Right renal pelvis (tissue), 4 donors: ENCODE measurements around the gene TTC1. TPM values are rescaled to one million over a fixed set of nuclear protein-coding genes. Genes with fewer than 3 reads are reported as not detected.
"Not testable (repeated sequence)": the region's sequence is repeated elsewhere in the genome, so short reads cannot be mapped to it uniquely, and the experiment has no call there.

Source experiments
- DNase-seq, 4 donors: peaks; one replicate each; pipeline ENCODE4 v3.0.0-alpha.2; 2013; ENCODE audit warnings: low read depth in 4 of 4, low spot score in 3 of 4, missing footprints in 1 of 4
- polyA plus RNA-seq, 4 donors: library from polyadenylated mRNA; unstranded; fragments of 120-200 nt; gene quantifications; one replicate each; pipeline ENCODE4 v1.2.1, GENCODE V29; 2013; ENCODE audit not compliant: insufficient read length in 4 of 4

Gene TTC1
- polyA plus RNA-seq, 4 donors: 59.9 to 70.6 (median 69.3) TPM

DNA sequence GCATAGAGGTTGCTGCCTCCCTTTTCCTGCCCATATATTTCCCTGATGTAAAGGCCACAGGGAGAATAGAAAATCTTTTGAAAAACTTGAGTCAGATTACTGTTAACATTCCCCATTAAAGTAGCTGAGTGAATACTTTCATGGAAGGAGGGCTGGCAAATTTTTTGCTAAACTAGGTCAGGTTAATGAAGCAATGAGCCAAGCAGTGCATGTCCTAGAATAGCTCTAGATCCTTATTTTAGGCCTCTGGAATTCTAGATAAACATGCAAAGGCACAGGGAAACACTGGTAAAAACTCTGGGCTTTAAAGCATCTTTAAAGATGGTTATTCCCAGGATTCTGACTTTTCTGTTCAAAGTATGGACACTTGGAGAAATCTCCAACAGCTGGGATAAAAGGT lies 27.9 kb downstream of the TTC1 start:
- DNase-seq: no peak

DNA sequence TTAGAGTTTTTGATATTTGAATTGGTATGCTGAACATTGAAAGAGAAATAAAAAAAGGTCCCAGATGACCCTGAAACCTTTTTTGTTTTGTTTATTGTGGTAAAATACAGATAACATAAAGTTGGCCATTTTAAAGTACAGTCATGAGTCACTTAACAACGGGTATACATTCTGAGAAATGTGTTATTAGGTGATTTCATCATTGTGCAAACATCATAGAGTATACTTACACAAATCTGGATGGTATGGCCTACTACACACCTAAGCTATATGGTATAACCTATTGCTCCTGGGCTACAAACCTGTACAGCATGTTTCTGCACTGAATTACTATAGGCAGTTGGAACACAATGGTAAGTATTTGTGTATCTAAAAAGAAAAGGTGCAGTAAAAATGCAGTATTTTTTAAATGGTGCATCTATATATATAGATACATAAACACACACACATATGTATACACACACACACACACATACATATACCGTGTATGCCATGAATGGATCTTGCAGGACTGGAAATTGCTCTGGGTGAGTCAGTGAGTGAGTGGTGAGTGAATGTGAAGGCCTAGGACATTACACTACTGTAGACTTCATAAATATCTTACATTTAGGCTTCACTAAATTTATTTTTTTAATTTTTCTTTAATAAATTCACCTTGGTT lies 31.0 kb downstream of the TTC1 start:
- DNase-seq: no peak

DNA sequence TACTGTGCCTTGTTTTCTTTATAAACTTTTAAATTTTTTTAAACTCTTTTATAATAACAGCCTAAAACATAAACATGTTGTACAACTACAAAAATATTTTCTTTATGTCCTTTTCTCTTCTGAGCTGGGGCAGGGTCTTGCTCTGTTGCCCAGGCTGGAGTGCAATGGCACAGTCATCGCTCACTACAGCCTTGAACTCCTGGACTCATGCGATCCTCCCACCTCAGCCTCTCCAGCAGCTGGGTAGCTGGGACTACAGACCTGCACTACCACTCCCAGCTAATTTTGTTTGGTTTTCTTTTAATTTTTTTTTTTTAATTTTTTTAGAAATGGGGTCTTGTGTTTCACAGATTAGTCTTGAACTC lies 31.5 kb downstream of the TTC1 start:
- no peak for DNase-seq

DNA sequence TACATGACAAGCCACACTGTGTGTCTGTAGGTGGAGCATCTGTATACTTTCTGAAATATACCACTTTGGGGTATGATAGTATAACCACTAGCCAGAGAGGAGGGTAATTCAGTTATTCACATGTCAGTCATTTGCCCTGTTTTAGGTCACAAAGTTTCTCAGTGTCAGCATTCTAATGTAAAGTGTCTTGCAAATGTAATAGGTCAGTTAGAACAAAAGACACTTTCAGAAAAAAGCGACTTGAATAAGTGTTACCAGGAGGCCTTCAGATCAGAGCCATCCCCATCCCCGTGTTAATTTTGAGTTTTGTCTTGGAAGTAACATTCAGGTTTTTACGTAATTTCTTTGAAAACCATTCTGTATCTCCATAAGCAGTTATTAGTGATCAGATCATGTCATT lies 33.7 kb downstream of the TTC1 start:
- no peak for DNase-seq

DNA sequence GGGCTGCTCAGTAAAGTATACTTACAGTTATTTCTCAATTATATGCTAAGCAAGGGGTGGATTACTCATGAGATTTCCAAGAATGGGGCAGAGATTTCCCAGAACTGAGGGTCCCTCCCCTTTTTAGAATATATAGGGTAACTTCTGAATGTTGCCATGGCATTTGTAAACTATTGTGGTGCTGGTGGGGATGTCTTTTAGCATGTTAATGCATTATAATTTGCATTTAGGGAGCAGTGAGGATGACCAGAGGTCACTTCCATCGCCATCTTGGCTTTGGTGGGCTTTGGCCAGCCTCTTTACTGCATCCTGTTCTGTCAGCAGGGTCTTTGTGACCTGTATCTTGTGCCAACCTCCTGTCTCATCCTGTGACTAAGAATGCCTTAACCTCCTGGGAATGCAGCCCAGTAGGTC lies 35.5 kb downstream of the TTC1 start:
- no peak for DNase-seq

DNA sequence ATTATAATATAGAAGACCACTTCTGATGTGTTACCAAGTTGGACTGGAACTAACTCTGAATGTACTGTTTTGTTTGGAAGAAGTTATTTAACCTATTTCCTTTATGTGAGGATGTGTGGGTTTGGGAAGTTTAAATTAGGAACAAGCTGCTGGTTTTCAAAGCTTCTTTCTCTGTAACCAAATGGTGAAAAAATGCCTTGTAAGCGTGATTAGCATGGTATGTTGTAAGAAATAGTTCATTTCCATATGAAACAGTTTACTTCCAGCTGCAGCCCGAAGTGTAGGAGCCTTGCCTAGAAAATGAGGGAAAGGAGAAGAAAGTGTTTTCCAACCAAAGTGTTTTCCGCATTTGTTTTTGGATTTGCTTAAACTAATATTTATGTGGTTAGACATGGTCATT lies 36.0 kb downstream of the TTC1 start:
- no peak for DNase-seq

DNA sequence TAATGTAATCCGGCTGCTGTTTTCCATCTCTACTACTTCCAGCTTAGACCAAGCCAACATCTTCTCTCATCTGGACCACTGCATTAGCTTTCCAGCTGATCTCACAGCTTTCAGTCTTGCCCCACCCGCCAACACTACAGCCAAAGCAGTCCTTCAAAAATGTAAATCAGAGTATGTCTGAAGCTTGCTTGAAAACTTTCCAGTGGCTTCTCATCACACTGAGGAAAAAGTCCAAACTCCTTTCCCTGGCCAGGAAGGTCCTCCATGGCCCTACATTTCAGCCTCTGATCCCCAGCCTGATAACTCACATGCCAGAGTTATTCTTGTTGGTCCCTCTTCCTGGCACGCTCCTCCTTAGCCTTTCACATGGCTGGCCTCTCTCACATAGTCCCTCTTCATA lies 38.5 kb downstream of the TTC1 start:
- DNase-seq: no peak

DNA sequence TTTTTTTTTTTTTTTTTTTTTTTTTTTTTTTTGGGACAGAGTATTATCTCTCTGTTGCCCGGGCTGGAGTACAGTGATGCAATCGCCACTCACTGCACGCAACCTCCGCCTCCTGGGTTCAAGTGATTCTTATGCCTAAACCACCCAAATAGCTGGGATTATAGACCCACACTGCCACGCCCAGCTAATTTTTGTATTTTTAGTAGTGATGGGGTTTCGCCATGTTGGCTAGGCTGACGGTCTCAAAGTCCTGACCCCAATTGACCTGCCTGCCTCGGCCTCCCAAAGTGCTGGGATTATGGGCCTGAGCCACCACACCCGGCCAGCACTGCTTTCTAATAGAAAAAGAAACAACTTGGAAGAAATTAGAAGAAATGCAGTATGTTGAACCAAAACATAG lies 39.2 kb downstream of the TTC1 start:
- DNase-seq: no peak

DNA sequence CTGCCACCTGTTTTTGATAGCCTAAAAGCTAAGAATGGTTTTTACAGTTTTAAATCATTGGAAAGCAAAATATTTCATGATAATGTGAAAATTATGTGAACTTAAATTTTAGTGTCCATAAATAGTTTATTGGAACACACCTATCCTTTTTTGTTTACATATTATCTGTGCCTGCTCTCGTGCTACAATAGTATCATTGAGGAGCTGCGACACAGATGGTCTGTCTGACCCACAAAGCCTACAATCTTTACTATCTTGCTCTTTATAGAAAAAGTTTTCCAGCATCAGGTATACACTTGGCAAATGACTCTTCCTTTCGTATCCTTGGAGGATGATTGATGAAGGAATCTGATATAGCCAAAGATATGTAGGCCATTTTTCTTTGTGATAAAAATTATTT lies 40.2 kb downstream of the TTC1 start:
- DNase-seq: no peak

DNA sequence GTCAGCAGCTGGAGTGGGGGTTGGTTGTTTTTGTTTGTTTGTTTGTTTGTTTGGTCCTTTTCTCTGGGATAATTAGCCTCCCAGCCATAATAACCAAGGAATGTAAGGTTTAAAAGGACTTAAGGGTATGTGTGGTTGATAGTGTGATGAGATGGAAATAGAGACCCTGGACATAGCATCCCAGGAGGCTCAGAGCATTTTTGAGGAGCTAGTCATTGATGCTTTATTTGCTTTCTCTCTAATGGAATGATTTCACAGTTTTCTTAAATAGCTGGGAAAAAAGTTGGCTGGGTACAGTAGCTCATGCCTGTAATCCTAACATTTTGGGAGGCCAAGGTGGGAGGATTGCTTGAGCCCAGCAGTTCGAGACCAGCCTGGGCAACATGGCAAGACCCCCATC lies 45.1 kb downstream of the TTC1 start:
- no peak for DNase-seq

DNA sequence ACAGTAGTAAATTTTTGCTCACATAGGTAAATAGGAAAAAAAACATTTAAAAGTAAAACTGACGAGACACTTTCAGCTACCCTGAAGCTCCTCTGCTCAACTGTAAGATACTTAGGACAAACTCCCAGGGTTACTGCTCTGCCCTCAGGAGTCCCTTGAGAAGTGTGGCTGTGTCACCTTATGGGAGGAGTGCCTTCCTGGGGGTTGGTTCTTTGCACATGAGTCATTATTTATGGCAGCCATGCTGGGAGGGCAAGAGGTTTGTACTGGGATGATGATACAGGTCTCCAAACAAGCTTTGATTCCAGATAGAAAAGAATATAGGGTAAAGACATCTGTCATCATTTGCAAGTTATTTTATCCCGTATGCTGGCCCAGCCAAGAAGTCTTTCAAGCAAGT lies 45.9 kb downstream of the TTC1 start:
- no peak for DNase-seq

DNA sequence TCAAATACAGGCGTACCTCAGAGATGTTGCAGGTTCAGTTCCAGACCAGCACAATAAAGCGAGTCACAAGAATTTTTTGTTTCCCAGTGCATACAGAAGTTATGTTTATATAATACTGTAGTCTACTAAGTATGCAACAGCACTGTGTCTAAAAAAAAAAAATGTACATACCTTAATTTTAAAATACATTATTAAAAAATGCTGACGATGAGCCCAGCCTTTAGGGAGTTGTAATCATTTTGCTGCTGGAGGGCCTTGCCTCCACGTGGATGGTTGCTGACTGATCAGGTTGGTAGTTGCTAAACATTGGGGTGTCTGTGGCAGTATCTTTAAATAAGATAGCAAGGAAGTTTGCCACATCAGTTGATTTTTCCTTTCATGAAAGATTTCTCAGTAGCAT lies 48.3 kb downstream of the TTC1 start:
- DNase-seq: no peak

DNA sequence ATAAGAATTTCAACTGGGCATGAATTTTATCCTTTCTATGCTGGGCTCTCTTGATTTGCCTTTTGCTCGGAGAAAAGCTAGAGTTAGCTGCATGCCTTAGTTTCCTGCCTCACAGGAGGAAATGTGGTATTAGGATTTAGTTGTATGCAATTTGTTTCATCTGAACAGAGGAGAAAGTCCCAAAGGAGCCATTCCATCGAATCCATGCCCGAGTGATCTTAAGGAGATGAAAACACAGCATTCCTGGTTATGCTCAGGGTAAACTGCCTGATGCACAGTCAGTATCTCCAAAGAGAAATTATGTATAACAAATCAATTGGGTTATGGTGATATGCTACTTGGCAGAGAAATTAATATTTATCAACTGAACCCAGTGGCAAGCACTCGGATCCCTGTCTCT lies 51.1 kb downstream of the TTC1 start:
- no peak for DNase-seq

DNA sequence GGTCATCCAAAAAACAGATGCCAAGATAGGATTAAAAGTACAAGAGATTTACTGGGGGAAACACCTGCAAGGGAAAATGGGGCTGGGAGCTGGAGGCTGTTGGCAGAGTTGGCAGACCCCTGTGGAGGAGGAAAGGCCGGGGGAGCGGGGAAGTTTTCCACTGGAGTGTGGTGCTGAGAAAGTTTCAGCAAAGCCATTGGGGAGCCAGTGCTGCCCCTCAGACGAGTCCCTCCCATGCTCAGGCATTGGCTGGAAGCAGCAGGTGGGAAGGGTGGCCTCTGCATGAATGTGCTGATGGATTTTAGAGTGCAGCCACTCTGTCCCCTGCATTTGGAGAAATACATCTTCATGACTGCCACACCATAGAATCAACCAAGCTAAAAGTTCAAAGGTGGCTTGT lies 52.8 kb downstream of the TTC1 start:
- no peak for DNase-seq

DNA sequence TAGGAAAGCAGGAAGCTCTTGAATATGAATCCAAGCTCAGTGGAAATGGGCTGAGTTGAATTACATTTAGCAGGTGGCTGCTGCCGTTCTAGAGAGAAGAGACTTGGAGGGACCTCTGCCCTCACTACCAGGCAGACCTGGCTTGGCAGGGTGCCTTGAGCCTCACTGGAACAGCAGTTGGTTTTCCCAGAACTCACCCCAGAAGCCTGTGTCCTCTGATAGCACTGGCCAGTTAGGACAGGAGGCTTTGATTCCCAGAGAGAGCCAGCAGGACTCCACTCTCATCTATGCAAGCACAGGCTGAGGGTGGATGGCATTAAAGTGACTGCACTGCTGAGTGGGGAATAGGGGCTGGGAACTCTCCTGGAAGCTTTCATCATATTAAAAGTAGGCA lies 55.5 kb downstream of the TTC1 start:
- DNase-seq: no peak

DNA sequence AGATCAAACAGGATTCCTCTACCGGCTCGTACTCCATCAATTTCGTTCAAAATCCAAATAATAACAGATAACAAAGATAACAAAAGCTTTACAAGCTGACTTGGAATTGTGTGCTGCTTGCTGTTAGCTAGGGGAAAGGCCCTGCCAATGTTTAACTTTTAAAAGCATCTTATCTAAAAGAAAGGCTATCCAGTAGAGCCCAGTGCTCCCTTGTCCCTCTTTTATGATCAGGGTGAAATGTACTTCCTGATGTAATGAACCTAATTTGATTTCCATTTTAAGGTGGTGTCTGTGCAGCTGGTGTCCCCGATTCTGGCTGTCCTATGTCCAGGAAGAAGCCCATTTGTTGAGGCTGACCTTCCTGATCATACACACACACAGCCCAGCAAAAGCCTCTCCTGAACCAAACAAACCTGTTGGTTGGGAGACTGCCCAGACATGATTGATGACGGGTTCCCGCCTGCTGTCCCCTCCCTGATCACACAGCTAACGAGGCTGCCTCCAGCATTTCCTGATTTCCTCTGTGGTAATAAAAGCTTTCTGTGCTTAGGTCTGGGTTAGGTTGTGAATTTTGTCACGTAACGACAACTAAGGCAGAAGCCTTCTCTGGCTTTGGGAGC lies 56.2 kb downstream of the TTC1 start:
- no peak for DNase-seq

DNA sequence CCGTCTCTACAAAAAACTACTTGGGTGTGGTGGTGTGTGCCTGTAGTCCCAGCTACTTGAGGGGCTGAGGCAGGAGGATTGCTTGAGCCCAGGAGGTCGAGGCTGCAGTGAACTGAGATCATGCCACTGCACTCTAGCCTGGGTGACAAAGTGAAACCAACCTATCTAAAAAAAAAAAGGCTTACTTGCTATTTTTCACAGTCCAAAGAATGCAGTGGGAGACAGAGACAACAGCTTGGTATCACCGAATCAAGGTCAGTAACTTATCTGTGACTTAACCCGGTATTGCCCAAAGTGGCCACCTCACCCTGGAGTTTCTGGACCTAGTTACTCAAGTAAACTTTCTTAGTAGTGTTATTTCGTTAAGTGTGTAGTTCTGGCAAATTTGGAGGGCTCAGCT lies 60.2 kb downstream of the TTC1 start:
- not testable (repeated sequence) for DNase-seq

DNA sequence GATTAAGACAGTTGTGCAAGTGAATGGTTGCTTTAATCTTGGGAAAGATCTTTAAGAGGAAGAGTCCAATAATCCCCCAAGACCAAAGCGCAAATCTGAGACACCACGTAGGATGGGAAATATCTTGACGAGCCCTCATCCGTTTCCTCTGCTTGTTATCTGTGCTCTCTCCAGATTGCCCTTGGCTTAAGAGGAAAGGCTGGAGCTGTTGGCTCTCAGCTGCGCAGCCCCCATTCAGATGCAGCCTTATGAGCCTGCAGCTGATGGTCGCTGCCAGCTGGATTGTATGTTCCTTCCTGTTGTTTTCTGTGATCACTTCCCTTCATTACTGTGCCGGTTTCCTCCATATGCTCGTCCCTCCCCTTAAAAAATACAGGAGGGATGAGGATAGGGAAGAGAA lies 62.6 kb downstream of the TTC1 start:
- DNase-seq: no peak

DNA sequence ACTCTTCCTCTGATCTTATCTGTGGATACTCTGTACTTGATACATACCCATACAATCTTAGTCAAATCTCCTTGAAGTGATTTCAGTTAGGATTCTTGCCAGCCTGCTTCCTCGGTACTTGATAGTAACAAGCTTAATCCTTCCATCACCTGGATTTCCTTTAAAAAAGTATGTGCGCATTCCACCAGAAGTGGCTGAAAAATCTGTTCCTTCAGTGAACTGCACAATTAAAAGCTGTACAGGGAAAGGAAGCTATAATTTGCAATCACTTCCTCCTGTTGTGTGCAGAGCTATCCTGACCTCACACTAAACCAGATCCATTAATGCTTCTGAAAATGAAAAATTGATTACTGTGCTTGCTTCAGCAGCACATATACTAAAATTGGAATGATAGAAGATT lies 63.0 kb downstream of the TTC1 start:
- DNase-seq: no peak

DNA sequence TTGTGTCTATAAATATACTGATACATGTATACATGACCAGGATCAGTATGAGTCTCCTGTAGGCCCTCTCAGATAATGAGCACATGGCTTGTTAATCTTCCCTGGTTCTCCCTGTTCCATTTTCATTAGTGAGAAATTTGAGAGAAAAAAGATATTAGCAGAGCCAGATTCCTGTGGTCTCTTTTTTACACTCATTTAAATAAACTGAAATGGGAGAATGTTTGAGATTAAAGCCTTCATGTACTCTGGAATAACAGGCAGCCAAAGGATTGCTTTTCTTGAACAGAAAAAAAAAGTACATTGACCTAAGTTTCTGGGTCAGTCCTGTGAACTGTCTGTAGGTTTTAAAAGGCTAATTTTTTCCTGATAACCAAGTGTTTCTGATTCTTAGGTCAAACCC lies 66.1 kb downstream of the TTC1 start:
- DNase-seq: no peak

DNA sequence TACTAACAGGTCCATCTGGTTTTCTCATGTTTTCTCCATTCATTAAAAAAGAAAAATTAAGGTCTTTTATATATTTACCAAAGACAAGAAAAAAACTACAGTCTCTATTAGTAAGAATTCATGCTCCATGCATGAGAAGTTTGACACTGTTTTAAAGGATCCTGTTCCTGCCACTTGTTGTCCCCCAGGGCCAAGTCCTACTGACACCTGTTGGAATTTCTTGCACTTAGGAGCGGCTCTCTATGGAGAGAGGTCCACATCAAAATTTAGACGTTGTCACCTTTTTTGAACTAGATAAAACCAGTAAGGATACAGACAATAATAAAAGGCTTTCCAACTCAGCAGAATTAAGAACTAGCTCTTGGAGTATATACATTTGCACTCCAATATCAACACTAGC lies 68.1 kb downstream of the TTC1 start:
- DNase-seq: no peak

DNA sequence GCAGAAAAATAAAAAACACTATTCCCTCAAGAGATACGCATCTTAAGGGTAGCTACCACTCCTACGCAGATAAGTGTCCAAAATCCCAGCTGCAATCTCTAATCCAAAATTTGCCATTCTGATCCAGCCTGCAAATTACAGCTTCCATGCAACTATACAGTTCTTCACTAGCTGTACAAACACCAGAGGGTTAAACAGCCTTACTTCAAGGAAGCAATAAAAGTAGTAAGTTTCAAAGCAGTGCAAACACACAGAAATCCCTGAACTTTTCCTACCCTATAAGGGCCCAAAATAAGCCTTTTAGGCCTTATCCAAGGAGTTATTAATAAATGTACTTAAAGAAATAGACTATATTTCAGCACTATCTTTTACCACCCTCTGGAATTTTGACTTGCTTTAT lies 70.8 kb downstream of the TTC1 start:
- no peak for DNase-seq

DNA sequence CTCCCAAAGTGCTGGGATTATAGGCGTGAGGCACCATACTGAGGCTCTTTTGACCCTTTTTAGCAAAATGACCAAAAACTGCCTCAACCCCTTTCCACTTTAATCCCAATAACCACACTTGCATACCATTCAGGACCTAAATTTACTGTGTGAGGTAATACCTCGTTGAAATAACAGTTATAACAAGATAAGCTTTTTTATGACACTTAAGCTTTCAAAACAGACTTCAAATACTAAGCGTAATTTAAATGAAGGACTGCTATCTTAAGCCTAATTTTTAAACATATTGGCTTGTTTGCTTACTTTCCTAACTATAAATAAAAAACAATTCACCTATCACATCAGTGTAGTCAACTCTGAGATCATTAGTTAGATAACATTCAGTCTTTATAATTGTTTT lies 72.6 kb downstream of the TTC1 start:
- no peak for DNase-seq
